Measurements from ENCODE around the gene PPRC1. TPM values are rescaled to one million over a fixed set of nuclear protein-coding genes. Genes with fewer than 3 reads are reported as not detected.

PPRC1 gene
- polyA plus RNA-seq, 3 donors, result 36.0 to 37.2 (median 36.6) TPM

DNA sequence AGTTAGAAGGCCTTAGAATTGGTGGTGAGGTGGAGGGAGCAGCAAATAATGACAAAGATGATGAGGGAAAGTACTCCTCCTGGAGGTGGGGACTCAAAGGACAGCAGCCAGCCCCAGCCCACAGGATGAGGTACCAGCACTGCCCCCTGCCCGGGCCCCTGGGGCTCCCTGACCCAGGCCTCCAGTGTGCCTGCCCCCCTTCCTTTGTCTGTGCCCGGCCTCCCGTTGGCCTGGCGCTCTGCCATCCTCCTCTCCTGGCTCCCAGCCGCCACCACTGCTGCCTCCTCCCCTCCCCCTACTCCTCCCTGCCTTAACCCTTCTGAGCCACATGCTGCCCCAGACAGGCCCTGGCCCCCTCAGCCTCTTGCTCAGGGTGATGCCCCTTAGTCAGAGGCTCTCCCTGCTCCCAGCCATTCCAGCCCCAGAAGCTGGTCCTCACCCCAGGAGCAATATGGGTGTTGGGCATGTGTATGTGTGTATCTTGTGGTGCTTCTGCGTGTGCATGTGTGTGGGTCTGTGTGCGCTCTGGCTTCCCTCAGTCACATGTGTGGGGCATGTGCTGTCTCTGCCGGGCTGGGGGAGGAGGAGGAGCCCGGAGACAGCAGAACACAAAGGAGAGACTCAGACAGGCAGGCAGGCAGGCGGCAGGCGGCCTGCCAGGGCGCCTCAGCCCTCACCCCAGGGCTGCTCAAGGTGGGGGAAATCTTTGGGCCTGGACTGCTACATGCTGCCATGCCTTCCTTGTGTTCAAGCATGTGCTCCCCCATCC, 15.3 kb upstream of the PPRC1 start:
- DNase-seq, result peak; percentile 79

DNA sequence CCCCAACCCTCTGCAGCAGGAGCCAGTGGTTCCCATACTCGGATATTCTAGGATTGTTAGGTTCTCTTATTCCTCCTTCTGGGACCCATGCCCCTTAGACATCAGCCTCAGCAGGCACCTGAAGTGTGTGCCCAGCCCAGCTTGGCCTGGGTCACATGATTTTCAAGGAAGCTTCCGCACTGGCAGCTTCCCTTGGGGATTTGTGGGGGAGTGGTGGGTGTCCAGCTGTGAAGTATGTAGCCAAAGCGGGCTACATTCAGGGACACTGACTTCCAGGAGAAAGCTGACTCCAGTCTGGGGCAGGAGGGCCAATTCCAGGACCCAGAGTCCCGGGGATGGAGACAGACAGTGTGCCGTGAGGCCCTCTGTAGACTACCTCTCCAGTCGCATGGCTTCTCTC, 14.0 kb upstream of the PPRC1 start:
- DNase-seq, result peak; percentile 76

DNA sequence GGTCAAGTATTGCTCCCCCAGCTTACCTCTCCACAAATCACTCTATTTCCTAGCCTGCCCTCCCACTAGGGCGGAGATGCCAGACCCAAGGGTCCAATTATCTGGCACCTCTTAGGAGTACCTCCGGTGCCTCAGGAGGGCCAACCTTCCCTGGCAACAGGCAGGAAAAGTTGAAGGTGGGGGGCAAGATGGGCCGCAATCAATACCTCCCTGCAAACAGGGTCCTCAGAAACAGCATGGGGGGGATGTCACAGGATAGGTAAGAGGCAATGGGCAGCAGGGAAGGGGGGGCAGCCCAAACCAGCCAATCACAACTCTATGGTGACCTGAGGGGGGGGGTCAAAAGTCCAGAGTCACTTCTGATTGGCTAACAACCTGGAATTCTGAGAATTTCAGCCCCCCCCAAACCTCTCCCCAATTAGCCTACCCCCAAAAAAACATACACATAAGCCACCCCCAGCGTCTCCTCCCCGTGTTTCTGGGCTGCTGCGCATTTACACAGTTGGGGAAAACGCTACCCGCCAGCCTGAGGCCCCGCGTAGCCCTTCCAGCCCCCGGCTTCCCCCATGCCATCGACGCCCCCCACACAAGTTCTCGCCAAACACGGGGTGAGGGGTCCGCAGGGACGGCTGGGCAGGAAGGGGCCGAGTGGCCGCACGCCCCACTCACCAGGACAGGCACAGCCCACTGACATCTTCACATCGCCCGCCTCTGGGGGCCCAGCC, 13.3 kb upstream of the PPRC1 start:
- DNase-seq, result peak; percentile 70

DNA sequence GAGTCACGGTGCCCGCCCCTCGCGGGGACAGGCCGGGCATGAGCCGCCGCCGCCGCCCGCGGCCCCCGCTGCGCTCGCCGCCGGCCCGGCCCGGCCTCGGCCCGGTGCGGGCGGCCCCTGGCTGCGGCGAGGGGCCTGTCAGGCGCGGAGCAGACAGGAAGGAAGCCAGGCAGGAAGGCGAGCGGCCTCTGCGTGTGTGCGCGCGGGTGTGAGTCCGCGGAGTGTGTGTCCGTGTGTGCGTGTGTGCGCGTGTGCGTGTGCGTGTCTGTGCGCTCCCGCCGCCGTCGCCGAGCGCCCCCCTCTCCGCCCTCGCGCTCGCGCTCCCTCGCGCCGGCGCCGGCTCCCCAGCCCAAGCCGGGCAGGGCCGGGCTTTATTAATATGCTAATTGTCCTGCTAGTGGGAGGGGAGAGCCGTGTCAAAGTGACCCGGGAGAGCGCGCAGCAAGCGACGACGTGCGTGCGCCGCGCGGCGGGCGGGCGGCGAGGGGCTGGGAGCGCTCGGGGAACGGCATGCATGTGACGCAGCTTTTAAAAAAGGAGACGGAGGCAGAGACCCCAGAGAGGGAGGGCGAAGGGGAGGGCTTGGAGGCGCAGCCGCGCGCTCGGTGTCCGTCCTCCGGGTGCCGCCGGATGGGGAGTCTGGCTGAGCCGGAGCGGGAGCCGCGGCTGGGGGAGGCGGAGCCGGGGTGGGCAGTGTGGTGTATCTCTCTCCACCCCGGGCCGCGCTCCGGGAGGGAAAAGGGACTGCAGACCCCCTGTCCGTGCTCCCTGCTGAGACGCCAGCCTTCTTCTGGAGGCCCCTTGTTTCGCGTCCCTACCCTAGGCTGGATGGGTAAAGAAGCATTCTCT, 12.5 kb upstream of the PPRC1 start, which contains the start of gene LDB1:
LDB1 (minus strand) TSS at position 227 of the 849 bp plus-strand sequence. CDS start 258 bp downstream, outside the sequence.
- DNase-seq, result peak; percentile 89

DNA sequence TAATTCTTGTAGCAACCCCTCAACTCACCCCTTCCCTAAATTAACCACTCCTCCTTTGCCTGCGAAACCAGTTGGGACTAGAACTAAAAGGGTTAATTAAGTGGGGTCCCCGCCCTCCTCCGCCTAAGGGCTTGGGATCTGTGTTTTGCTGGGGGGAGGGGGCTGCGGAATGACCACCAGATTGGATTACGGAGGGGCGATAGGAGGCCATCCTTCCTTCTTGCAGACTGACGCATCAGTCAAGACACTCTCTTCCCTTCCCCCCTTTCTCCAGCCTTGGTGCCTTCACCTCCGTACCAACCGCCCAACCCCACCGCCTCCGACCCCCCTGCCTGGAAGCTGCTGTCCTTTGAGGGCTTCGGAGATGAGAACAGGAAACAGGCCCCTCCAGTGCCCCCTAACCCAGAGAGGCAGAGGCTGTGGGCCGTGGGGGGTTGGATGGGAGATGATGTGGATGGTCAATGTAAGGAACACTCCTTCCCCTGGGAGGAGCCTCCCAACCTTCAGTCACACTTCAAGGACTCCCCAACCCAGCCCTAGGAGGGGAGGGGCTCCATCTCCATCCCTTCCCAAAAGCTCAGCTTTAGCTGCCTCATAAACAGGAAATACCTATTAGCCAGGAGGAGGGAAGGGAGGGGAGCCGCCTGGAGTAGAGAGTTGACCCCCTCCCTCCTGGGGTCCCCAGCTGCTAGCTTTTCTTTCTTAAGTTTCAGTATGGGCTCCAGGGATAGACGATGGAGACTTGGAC, 11.7 kb upstream of the PPRC1 start:
- DNase-seq, result peak; percentile 95

DNA sequence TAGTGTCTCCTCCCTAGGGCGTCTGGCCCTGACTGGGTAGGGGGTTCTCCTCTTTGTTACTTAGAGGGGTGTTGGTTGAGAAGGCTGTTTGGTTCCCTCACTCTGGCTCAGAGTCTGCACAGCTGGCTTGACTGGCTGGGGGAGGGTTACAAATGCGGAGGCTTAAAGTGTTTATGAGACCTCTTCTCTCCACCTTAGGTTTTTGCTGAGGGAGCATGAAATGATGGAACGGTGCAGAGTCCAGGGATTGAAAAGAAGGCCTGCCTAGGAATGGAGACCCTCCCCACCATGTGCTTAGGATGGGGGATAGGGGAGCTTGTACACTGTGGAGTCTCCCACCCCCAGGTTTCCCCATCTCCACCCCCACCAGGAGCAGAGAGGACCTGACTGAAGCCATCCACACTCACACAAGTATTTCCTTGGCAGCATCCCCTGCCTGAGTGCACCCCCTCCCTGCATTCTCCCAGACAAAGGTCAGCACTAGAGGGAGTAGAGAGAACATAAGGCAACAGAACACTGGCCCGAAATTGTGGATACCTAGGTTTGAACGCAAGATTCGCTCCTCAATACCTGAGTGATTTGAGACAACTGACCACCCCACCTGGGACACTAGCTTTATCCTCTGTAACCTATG, 11.0 kb upstream of the PPRC1 start:
- no peak for DNase-seq

DNA sequence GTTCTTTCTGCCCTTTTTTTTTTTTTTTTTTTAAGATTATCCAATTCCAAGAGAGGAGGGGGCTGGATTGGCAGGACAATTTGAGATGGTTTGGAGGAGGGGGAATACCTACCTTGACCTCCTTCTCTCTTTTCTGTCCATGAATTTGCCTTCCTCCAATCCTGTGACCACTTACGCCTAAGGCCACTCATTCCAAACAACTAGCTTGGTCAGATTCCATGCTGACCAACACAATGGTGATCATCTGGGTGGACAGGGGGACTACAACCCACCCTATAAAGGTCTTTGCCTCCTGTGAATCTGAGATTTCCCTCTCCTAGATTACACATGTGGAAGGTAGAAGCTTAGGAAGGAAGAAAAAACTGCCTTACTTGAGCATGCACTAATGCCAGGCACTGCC, 10.4 kb upstream of the PPRC1 start:
- no peak for DNase-seq

DNA sequence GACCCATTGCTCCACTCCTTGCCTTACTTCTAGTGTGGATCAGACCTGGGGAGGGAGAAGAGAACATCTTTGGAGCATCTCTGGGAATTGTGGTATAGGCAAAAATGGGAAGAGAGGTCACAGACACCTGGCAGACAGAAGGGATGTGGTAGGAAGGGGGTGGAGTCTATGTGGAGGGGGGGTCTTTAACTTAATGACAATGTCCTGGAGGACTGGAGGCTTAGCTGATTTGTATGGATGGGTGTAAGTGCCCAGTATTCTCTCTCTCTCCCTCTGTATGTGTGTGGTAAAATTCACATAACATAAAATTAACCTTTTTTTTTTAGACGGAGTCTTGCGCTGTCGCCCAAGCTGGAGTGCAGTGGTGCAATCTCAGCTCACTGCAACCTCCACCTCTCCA, 9.6 kb upstream of the PPRC1 start:
- DNase-seq, result no peak

DNA sequence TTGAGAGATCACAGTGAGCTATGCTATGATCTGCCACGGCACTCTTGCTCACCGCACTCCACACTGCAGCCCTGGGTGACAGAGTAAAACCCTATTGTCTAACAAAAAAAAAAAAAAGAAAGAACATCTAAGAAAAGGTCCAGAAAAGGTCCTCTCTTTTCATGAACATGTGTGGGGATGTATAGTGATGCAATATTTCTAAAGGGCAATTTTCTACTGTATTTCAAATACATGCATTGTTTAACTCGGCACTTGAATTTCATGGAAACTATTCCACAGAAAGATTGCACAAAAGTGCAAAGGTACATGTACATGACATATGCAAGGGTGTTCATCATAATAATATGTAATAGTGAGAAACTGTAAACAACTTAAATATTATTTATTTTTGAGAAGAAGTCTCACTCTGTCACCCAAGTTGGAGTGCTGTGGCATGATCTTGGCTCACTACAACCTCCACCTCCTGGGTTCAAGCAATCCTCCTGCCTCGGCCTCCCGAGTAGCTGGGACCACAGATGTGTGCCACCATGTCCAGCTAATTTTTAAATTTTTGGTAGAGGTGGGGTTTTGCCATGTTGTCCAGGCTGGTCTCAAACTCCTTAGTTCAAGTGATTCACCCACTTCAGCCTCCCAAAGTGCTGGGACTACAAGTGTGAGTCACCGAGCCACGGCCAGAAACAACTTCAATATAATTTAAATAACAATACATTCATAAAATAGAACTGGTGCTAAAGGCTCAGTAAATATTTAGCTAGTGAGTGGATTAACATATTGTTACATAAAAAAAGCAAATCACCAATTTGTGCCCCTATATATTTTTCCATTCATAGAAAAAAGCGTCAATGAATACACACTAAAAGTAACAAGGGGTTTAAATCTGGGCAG, 1.3 kb upstream of the PPRC1 start:
- no peak for DNase-seq

DNA sequence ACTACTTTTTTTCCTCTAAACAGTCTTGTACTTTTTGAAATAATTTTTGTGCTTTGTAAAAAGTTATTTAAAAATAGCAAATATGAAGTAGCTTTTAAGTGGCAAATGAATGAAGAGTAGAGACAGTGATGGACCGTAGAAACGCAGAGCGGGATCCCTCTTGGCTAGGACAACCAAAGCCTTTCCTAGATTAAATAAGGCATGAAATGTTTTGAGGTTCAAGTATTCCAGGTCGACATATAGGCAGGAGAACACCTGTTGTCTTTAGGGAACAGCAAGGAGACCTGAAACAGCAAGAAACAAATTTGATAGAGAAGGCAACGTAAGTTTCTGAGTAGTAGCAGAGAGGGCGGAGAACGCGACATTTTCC, 662 bp upstream of the PPRC1 start:
- DNase-seq, result no peak

- no peak for DNase-seq
These were observed 744 bp downstream of the PPRC1 start for GRCh38 chr10:102133373-102134195.

- DNase-seq, result no peak
These were observed 1.6 kb downstream of the PPRC1 start for GRCh38 chr10:102134416-102134815.

GRCh38 chr10:102135956-102136526, 3.2 kb downstream of the PPRC1 start:
- DNase-seq, result no peak

GRCh38 chr10:102139281-102140110, 6.7 kb downstream of the PPRC1 start:
- DNase-seq, result no peak

DNA sequence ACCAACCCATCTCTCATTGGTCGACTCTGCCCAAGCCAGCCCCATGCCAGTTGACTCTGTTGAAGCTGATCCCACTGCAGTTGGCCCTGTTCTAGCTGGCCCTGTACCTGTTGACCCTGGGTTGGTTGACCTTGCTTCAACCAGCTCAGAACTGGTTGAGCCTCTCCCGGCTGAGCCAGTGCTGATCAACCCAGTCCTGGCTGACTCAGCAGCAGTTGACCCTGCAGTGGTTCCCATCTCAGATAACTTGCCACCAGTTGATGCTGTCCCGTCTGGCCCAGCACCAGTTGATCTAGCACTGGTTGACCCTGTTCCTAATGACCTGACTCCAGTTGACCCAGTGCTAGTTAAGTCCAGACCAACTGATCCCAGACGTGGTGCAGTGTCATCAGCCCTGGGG, 7.4 kb downstream of the PPRC1 start:
- no peak for DNase-seq

- no peak for DNase-seq
These were observed 8.2 kb downstream of the PPRC1 start for GRCh38 chr10:102140913-102141540.

GRCh38 chr10:102141583-102142107, 8.8 kb downstream of the PPRC1 start:
- no peak for DNase-seq
